ENCODE measurements around the gene PCMTD2. TPM values are rescaled to one million over a fixed set of nuclear protein-coding genes. Genes with fewer than 3 reads are reported as not detected.
A peak's percentile ranks its signal among the peaks of the same experiment; 100 is the strongest.

The PCMTD2 gene
- total and polyA plus RNA-seq, 8 donors, result 14.1 to 107 (median 39.2) TPM

DNA sequence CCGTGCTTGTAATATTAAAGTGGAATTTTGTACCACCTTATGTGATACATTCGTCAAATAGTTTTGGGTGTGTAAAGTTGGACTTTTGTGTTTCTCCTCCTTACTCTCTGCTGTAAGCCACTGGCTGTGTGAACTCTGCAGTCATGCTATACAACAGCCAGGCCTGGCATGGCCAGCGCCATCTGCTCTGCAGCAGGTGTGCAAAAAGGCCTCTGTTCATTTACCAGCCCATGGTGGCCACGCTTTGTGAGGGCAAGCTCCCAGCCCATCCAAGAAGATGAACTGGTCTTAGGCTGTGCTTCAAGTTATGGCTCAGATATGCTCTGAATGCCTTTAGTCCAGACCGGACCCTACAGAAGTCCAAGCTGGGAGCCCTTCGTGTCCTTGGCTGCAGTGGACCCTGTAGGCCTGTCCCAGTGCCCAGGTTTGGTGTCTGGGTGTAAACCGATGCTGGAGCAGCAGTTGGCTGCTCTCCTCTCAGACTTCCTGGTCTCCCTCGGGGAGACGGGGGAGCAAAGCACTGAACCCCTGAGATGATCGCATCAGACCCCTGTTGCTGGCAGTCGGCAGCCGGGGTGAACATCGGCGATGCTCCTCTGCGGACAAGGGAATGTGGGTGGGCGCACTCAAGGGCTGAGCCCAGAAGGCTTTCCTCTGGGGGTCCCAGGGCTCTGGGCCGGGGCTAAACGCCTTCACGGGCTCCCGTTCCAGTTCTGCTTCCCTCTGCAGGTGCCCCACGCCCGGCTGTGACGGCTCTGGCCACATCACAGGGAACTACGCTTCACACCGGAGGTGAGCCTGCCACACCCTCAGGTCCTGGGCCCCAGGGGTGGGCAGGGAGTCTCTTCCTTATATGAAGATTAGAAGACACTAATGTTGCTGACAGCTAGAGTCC, 28.6 kb upstream of the PCMTD2 start:
- Histone ChIP-seq H3K4me1 (peaks cover 0 to 18% (median 8%) of the 10 kb centered on the region in 4 donors), H3K27me3 (no peaks in the 10 kb centered on the region), H3K36me3 (no peaks in the 10 kb centered on the region), H3K4me3 (no peak overlapping the region), H3K9me3 (no peaks in the 10 kb centered on the region), H3K27ac (no peak overlapping the region)
- TF ChIP-seq, protein P1, sequence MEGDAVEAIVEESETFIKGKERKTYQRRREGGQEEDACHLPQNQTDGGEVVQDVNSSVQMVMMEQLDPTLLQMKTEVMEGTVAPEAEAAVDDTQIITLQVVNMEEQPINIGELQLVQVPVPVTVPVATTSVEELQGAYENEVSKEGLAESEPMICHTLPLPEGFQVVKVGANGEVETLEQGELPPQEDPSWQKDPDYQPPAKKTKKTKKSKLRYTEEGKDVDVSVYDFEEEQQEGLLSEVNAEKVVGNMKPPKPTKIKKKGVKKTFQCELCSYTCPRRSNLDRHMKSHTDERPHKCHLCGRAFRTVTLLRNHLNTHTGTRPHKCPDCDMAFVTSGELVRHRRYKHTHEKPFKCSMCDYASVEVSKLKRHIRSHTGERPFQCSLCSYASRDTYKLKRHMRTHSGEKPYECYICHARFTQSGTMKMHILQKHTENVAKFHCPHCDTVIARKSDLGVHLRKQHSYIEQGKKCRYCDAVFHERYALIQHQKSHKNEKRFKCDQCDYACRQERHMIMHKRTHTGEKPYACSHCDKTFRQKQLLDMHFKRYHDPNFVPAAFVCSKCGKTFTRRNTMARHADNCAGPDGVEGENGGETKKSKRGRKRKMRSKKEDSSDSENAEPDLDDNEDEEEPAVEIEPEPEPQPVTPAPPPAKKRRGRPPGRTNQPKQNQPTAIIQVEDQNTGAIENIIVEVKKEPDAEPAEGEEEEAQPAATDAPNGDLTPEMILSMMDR (IDR thresholded peaks at IDR 0.05), result no peak
- TF ChIP-seq POLR2A (IDR thresholded peaks at IDR 0.05) (no peak), POLR2AphosphoS5 (IDR thresholded peaks at IDR 0.05) (no peak), EP300 (IDR thresholded peaks at IDR 0.05) (no peak)
- peak in 1 of 2 donors; percentile 41 for DNase-seq
- WGBS, 5 donors, result 69 to 79% (median 72%) methylated on average over 18 to 25 of the region's 25 CpGs
- intact Hi-C loops (cut with DNase I; ENCODE audit: low total_unique reads), result no loop called here

DNA sequence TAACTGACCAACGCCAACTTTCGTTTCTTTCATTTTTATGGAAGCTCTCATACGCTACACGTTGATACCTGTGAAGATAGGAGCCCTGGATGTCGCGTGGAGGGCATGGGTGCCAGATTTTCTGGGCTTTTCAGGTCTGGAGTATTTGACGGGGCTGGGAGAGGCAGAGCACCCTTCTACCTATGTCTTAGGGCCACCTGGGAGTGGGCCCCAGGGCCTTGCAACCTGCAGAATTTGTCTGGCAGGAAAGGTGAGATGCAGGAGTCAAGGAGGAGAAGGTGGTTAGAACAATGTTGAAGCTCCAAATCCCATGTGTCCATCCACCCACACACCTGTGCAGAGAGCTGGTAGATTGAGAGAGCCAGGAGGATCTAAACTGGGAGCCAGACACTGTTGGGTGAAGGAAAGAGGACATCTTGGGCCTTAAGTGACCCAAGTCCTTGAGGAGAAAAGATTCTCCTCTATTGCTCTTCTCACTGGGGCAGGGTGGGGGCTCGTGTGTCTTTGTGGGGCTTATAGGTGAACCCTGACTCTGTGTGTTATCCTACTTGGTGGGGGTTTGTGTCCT, 27.4 kb upstream of the PCMTD2 start:
- WGBS, 5 donors, result 77 to 88% (median 86%) methylated on average over 8 of the region's 8 CpGs
- no peaks in the 10 kb centered on the region for H3K27me3 ChIP-seq
- TF ChIP-seq POLR2AphosphoS5 (IDR thresholded peaks at IDR 0.05), result no peak
- no peak for TF ChIP-seq POLR2A (IDR thresholded peaks at IDR 0.05)
- TF ChIP-seq, protein P1 (IDR thresholded peaks at IDR 0.05), result no peak
- TF ChIP-seq EP300 (IDR thresholded peaks at IDR 0.05), result no peak
- no peak for DNase-seq
- intact Hi-C loops (cut with DNase I; ENCODE audit: low total_unique reads), result no loop called here
- no peak overlapping the region for H3K4me3 ChIP-seq
- H3K36me3 ChIP-seq, result no peaks in the 10 kb centered on the region
- no peak overlapping the region for H3K27ac ChIP-seq
- no peaks in the 10 kb centered on the region for H3K9me3 ChIP-seq
- peaks cover 0 to 12% (median 6%) of the 10 kb centered on the region in 4 donors for H3K4me1 ChIP-seq

DNA sequence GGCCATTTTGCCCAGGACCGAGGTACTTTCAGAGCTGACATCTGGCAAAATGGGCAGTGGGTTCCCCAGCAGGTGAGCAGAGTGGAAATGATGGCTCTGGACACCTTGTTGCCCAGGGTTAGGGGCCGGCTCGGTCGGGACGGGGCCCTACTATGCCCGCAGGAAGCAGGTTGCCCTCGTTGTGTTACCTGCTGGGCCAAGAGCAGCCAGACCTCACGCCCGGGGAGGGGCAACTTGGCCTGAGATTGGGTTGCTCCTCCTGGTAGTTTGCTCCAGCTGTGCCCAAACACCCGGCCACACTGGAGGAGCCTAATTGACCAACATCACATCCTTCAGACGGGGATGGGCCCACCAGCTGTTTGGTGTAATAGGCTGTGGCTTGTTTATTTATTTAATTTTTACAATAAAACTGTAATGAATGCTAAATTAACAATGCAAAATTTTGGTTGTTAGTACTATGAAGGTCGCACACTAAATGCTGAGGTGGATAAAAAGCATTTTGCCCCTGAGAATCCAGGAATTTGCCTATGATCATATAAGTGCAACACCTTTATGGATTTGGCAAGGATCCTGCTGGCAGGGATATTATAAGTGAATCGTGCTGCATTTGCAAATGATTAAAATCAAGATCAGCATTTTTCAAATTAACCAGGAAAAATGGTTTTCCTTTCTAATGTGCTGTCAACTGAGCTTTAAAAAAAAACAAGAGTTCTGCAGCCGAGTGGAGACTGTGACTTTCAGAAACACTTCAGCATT, 26.6 kb upstream of the PCMTD2 start:
- H3K4me1 ChIP-seq, result peaks cover 0 to 4% (median 4%) of the 10 kb centered on the region in 4 donors
- H3K9me3 ChIP-seq, result no peaks in the 10 kb centered on the region
- DNase-seq, result no peak
- H3K4me3 ChIP-seq, result no peak overlapping the region
- TF ChIP-seq, protein P1 (IDR thresholded peaks at IDR 0.05), result no peak
- no peak for TF ChIP-seq POLR2AphosphoS5 (IDR thresholded peaks at IDR 0.05)
- no peak for TF ChIP-seq EP300 (IDR thresholded peaks at IDR 0.05)
- no peak for TF ChIP-seq POLR2A (IDR thresholded peaks at IDR 0.05)
- intact Hi-C loops (cut with DNase I; ENCODE audit: low total_unique reads), result no loop called here
- WGBS, 5 donors, result 71 to 82% (median 74%) methylated on average over 12 to 14 of the region's 14 CpGs
- H3K36me3 ChIP-seq, result no peaks in the 10 kb centered on the region
- H3K27ac ChIP-seq, result no peak overlapping the region
- H3K27me3 ChIP-seq, result no peaks in the 10 kb centered on the region

GRCh38 chr20:64229507-64230061, 26.0 kb upstream of the PCMTD2 start:
- 71 to 91% (median 80%) methylated on average over 6 to 8 of the region's 8 CpGs for WGBS, 5 donors
- Histone ChIP-seq H3K4me3 (no peak overlapping the region), H3K36me3 (no peaks in the 10 kb centered on the region), H3K4me1 (peaks cover 0 to 6% (median 0%) of the 10 kb centered on the region in 4 donors), H3K27ac (no peak overlapping the region), H3K27me3 (no peaks in the 10 kb centered on the region), H3K9me3 (no peaks in the 10 kb centered on the region)
- TF ChIP-seq POLR2AphosphoS5 (IDR thresholded peaks at IDR 0.05) (no peak), POLR2A (IDR thresholded peaks at IDR 0.05) (no peak), EP300 (IDR thresholded peaks at IDR 0.05) (no peak)
- TF ChIP-seq, protein P1 (IDR thresholded peaks at IDR 0.05), result no peak
- intact Hi-C loops (cut with DNase I; ENCODE audit: low total_unique reads), result no loop called here
- DNase-seq, result no peak

Data from stomach (tissue), 9 donors.